ENCODE data around the gene PHKA1.

Gene PHKA1

DNA sequence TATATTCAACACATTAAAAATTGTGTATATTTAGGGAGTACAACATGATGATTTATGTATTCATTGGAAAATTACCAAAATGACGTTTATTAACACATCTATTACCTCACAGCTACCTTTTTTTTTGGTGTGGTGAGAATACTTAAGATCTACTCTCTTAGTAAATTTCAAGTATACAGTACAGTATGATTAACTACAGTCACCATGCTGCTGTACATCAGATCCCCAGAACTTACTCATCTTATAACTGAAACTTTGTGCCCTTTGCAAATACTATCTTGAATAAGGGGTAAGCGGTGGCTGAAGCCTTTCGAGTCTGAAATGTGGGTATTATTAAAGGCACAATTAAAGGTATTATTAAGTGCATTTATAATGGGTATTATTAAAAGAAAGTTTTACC, 976 bp downstream of the PHKA1 start:
- H3K4me3 ChIP-seq (ENCODE audit: low read depth in 1 of 5, low read length in 5 of 5) = peak overlapping the region in 2 of 5 donors; percentile 53 to 59
- peaks cover 0 to 2% (median 0%) of the 10 kb centered on the region in 5 donors for H3K27me3 ChIP-seq (ENCODE audit: control insufficient read depth in 5 of 5, insufficient read depth in 4 of 5, low read length in 5 of 5)
- H3K4me1 ChIP-seq (ENCODE audit: control insufficient read depth in 5 of 5, insufficient read depth in 5 of 5, low read length in 5 of 5) = peaks cover 0 to 12% (median 5%) of the 10 kb centered on the region in 5 donors
- H3K9ac ChIP-seq (ENCODE audit: low read length in 5 of 5) = peak overlapping the region in 1 of 5 donors; percentile 59
- no peaks in the 10 kb centered on the region for H3K9me3 ChIP-seq (ENCODE audit: control insufficient read depth in 5 of 5, low read length in 5 of 5)
- H3K27ac ChIP-seq (ENCODE audit: low read depth, low read length) = peak overlapping the region; percentile 32
- H3K36me3 ChIP-seq (ENCODE audit: control insufficient read depth in 5 of 5, insufficient read depth in 5 of 5, low read length in 5 of 5) = no peaks in the 10 kb centered on the region

DNA sequence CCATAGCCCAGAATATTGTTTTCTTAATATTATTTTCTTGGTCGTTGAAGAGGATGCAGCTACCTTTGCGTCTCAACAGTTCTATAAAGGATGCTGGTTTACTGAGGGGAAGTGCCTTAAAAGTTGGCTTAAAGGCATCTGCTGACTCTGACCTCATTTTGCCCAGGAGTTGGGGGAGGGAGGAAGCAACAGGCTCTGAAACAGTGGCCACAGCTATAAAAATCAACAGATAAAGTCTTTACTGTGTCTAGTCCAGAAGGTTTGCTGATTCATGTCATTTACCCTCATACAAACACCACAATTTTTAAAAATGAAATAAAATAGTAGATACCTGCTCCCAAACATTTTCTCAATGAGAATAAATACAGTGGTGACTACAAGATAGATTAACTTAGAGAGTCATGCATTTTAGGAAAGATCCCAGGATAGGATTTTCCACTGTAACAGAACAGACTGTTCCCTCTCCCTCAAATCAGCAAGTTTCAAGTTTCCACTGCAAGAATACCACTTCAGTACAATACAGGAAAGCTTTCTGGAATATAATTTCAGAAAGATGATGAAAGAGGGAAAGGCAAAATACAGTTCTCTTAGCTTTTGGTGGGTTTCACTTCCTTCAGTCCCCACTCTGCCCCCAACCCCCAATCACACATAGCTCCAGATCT, 1.9 kb downstream of the PHKA1 start:
- H3K4me1 ChIP-seq (ENCODE audit: control insufficient read depth in 5 of 5, insufficient read depth in 5 of 5, low read length in 5 of 5) = peaks cover 0 to 12% (median 5%) of the 10 kb centered on the region in 5 donors
- H3K36me3 ChIP-seq (ENCODE audit: control insufficient read depth in 5 of 5, insufficient read depth in 5 of 5, low read length in 5 of 5) = no peaks in the 10 kb centered on the region
- H3K27ac ChIP-seq (ENCODE audit: low read depth, low read length) = no peak overlapping the region
- H3K9me3 ChIP-seq (ENCODE audit: control insufficient read depth in 5 of 5, low read length in 5 of 5) = no peaks in the 10 kb centered on the region
- no peak overlapping the region for H3K9ac ChIP-seq (ENCODE audit: low read length in 5 of 5)
- H3K4me3 ChIP-seq (ENCODE audit: low read depth in 1 of 5, low read length in 5 of 5) = no peak overlapping the region
- H3K27me3 ChIP-seq (ENCODE audit: control insufficient read depth in 5 of 5, insufficient read depth in 4 of 5, low read length in 5 of 5) = peaks cover 0 to 2% (median 0%) of the 10 kb centered on the region in 5 donors

DNA sequence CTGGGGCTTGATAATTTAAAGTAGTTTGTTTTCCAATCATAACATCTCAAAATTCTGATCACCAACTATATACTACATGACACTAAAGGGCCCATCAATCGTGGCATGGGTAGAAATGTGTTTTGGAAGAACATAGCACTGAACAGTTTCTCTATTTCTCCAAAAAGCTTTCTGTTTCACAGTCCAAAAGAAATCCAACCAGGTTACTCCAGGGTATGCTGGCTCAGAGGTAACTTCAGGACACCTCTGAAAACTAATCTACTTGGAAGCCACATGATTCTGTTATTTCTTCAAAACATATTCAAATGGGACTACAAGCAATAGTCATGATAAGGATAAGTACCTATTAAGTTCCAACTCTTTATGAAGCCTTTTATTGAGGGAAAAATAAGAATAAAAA, 8.3 kb downstream of the PHKA1 start:
- peaks cover 0 to 5% (median 0%) of the 10 kb centered on the region in 5 donors for H3K9me3 ChIP-seq (ENCODE audit: control insufficient read depth in 5 of 5, low read length in 5 of 5)
- H3K4me3 ChIP-seq (ENCODE audit: low read depth in 1 of 5, low read length in 5 of 5) = no peak overlapping the region
- H3K36me3 ChIP-seq (ENCODE audit: control insufficient read depth in 5 of 5, insufficient read depth in 5 of 5, low read length in 5 of 5) = no peaks in the 10 kb centered on the region
- H3K27ac ChIP-seq (ENCODE audit: low read depth, low read length) = no peak overlapping the region
- no peaks in the 10 kb centered on the region for H3K27me3 ChIP-seq (ENCODE audit: control insufficient read depth in 5 of 5, insufficient read depth in 4 of 5, low read length in 5 of 5)
- H3K4me1 ChIP-seq (ENCODE audit: control insufficient read depth in 5 of 5, insufficient read depth in 5 of 5, low read length in 5 of 5) = no peaks in the 10 kb centered on the region
- H3K9ac ChIP-seq (ENCODE audit: low read length in 5 of 5) = peak overlapping the region in 1 of 5 donors; percentile 39

DNA sequence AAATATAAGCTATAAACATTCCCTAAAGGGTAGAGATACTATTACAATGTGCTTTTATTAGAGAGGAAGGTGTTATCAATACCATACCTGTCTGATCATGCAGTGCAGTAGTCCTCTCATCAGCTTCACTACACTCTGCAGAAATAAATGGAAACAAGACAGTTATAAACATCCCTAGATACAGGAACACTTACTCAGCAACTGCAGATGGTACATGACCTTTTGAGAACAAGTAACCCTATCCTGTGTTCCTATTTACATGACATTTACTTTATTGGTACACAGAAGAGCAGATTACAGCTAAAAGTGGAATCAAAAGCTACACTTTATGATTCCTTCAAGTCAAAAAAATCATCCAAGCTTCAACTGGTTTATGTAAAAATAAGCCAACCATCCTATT, 9.0 kb downstream of the PHKA1 start:
- Histone ChIP-seq H3K4me3 (ENCODE audit: low read depth in 1 of 5, low read length in 5 of 5) (no peak overlapping the region), H3K9ac (ENCODE audit: low read length in 5 of 5) (no peak overlapping the region), H3K27ac (ENCODE audit: low read depth, low read length) (no peak overlapping the region)

DNA sequence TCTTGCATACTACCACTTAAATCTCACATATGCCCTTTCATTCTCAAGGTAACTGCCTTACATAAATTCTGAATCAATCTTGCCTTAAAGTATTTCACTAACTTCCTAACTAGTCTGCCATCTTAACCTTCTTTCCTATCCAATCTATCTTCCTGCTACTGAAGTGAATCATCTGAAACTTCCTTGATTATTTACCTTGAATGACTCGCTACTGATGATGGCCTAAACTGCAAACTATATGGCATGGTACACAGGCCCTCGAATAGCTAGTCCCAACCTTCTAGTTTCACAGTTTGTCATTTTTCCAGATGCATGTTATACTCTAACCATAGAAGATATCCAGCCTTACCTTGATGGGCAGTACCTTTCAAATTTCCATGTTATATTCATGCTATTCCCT, 19.9 kb downstream of the PHKA1 start:
- Histone ChIP-seq H3K9me3 (ENCODE audit: control insufficient read depth in 5 of 5, low read length in 5 of 5) (no peaks in the 10 kb centered on the region), H3K9ac (ENCODE audit: low read length in 5 of 5) (no peak overlapping the region), H3K36me3 (ENCODE audit: control insufficient read depth in 5 of 5, insufficient read depth in 5 of 5, low read length in 5 of 5) (no peaks in the 10 kb centered on the region), H3K27ac (ENCODE audit: low read depth, low read length) (no peak overlapping the region), H3K4me3 (ENCODE audit: low read depth in 1 of 5, low read length in 5 of 5) (no peak overlapping the region), H3K4me1 (ENCODE audit: control insufficient read depth in 5 of 5, insufficient read depth in 5 of 5, low read length in 5 of 5) (peaks cover 0 to 5% (median 0%) of the 10 kb centered on the region in 5 donors), H3K27me3 (ENCODE audit: control insufficient read depth in 5 of 5, insufficient read depth in 4 of 5, low read length in 5 of 5) (no peaks in the 10 kb centered on the region)

More for the DNA sequence above, 9.0 kb downstream of the PHKA1 start:
- Histone ChIP-seq H3K4me1 (ENCODE audit: control insufficient read depth in 5 of 5, insufficient read depth in 5 of 5, low read length in 5 of 5) (no peaks in the 10 kb centered on the region), H3K27me3 (ENCODE audit: control insufficient read depth in 5 of 5, insufficient read depth in 4 of 5, low read length in 5 of 5) (no peaks in the 10 kb centered on the region), H3K36me3 (ENCODE audit: control insufficient read depth in 5 of 5, insufficient read depth in 5 of 5, low read length in 5 of 5) (no peaks in the 10 kb centered on the region), H3K9me3 (ENCODE audit: control insufficient read depth in 5 of 5, low read length in 5 of 5) (peaks cover 0 to 6% (median 0%) of the 10 kb centered on the region in 5 donors)

DNA sequence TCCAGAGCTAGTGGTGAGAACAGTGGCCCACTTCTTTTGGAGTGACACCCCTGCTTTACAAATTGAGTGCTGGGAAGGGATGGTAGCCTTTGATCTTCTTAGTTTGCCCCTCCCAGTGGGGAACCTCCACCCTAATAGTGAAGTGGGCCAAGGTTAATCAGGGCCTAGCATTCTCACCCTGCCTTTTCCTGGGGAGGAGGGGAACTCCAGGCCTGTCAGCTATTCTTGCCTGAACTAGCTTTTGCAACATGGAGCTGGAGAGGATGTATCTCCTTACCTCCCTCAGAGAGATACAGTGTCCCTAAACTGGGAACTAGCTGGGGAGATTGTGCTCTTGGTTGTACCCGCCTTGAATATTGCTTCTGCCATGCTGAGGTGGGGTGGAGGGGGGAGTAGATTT, 20.6 kb downstream of the PHKA1 start:
- H3K36me3 ChIP-seq (ENCODE audit: control insufficient read depth in 5 of 5, insufficient read depth in 5 of 5, low read length in 5 of 5) = no peaks in the 10 kb centered on the region
- H3K9ac ChIP-seq (ENCODE audit: low read length in 5 of 5) = no peak overlapping the region
- no peaks in the 10 kb centered on the region for H3K9me3 ChIP-seq (ENCODE audit: control insufficient read depth in 5 of 5, low read length in 5 of 5)
- H3K27ac ChIP-seq (ENCODE audit: low read depth, low read length) = no peak overlapping the region
- H3K4me1 ChIP-seq (ENCODE audit: control insufficient read depth in 5 of 5, insufficient read depth in 5 of 5, low read length in 5 of 5) = peaks cover 0 to 5% (median 0%) of the 10 kb centered on the region in 5 donors
- no peaks in the 10 kb centered on the region for H3K27me3 ChIP-seq (ENCODE audit: control insufficient read depth in 5 of 5, insufficient read depth in 4 of 5, low read length in 5 of 5)
- peak overlapping the region in 1 of 5 donors; percentile 9 for H3K4me3 ChIP-seq (ENCODE audit: low read depth in 1 of 5, low read length in 5 of 5)

DNA sequence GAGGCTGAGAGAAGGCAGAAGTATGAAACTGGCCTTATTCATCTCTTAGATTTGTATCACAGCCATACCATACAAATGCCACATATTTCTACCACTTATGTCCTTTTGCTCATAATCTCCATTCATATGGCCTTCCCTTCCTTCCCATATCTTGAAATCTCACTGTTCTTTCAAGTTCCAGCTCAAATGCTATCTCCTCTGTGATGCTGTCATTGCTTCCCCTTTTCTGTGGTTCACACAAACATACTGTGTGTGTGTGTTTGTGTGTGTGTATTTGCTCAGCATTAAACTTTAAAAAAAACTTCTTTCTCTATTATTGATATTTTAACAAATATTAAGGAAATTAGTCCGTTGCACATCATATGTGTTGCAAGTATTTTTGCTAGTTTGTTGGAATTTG, 26.7 kb downstream of the PHKA1 start:
- Histone ChIP-seq H3K4me1 (ENCODE audit: control insufficient read depth in 5 of 5, insufficient read depth in 5 of 5, low read length in 5 of 5) (no peaks in the 10 kb centered on the region), H3K4me3 (ENCODE audit: low read depth in 1 of 5, low read length in 5 of 5) (no peak overlapping the region), H3K27ac (ENCODE audit: low read depth, low read length) (no peak overlapping the region), H3K36me3 (ENCODE audit: control insufficient read depth in 5 of 5, insufficient read depth in 5 of 5, low read length in 5 of 5) (no peaks in the 10 kb centered on the region), H3K9ac (ENCODE audit: low read length in 5 of 5) (no peak overlapping the region), H3K9me3 (ENCODE audit: control insufficient read depth in 5 of 5, low read length in 5 of 5) (peaks cover 0 to 3% (median 0%) of the 10 kb centered on the region in 5 donors), H3K27me3 (ENCODE audit: control insufficient read depth in 5 of 5, insufficient read depth in 4 of 5, low read length in 5 of 5) (no peaks in the 10 kb centered on the region)

DNA sequence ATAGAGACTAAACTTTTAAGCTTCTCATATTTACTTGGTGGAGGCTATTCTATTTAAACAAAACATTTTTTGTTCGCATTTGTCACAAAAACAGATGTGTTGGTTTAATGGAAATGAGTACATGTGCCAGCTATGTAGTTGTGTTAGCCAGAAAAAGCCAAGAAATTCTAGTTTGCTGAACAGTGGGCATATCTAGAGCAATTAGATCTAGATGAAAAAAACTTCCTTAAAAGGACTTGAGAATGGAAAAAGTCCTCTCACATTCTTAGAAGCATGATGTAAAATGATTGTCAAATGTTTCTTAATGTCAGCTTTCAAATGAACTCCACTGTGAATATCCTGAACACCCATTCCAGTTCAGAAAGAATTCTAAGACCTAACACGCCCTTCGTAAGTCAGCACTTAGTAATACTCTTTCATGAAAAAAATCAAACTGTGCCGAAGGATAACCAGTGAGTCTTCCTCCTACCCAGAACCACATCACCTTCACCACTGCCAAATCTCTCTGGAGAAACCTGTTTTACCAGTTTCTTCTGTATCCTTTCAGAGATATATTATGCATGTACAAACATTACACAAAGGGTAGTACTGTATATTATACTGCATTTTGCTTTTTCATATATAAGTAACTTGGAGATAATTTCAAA, 28.2 kb downstream of the PHKA1 start:
- Histone ChIP-seq H3K9ac (ENCODE audit: low read length in 5 of 5) (no peak overlapping the region), H3K4me3 (ENCODE audit: low read depth in 1 of 5, low read length in 5 of 5) (no peak overlapping the region), H3K4me1 (ENCODE audit: control insufficient read depth in 5 of 5, insufficient read depth in 5 of 5, low read length in 5 of 5) (no peaks in the 10 kb centered on the region), H3K9me3 (ENCODE audit: control insufficient read depth in 5 of 5, low read length in 5 of 5) (peaks cover 0 to 3% (median 0%) of the 10 kb centered on the region in 5 donors), H3K36me3 (ENCODE audit: control insufficient read depth in 5 of 5, insufficient read depth in 5 of 5, low read length in 5 of 5) (no peaks in the 10 kb centered on the region), H3K27me3 (ENCODE audit: control insufficient read depth in 5 of 5, insufficient read depth in 4 of 5, low read length in 5 of 5) (no peaks in the 10 kb centered on the region), H3K27ac (ENCODE audit: low read depth, low read length) (no peak overlapping the region)

DNA sequence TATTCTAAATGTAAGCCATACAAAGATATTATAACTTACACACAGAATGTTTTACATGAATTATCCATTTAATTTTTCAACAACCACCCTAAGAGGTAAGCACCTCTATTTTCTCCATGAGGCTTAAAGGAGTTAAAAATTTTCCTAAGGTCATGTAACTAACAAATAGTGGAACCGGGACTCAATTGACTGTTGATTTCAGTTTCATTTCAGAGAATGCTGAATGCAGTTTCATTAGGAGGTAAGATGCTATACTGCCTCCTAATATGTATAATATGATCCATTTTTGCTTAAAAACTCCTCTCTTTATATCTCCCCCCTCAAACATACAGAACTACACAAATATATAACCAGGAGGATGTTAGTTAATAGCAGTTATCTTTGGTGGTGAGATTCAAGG, 29.1 kb downstream of the PHKA1 start:
- Histone ChIP-seq H3K4me3 (ENCODE audit: low read depth in 1 of 5, low read length in 5 of 5) (no peak overlapping the region), H3K9ac (ENCODE audit: low read length in 5 of 5) (no peak overlapping the region), H3K27me3 (ENCODE audit: control insufficient read depth in 5 of 5, insufficient read depth in 4 of 5, low read length in 5 of 5) (no peaks in the 10 kb centered on the region), H3K9me3 (ENCODE audit: control insufficient read depth in 5 of 5, low read length in 5 of 5) (peaks cover 0 to 3% (median 0%) of the 10 kb centered on the region in 5 donors), H3K36me3 (ENCODE audit: control insufficient read depth in 5 of 5, insufficient read depth in 5 of 5, low read length in 5 of 5) (no peaks in the 10 kb centered on the region), H3K27ac (ENCODE audit: low read depth, low read length) (no peak overlapping the region), H3K4me1 (ENCODE audit: control insufficient read depth in 5 of 5, insufficient read depth in 5 of 5, low read length in 5 of 5) (no peaks in the 10 kb centered on the region)

DNA sequence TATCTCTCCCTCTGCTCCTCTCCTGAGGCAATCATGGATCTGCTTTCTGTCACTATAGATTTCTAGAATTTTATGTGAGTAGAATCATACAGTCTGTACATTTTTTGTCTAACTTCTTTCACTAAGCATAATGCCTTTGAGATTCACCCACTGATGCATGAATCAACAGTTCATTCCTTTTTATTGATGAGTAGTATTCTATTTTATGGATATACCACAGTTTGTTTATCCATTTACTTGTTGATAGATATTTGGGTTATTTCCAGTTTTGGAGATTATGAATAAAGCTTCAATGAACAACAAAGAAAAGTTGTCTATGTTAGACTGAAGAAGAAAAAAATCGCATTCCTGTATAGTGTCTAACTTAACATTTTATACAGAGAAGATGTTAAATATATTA, 30.5 kb downstream of the PHKA1 start:
- peaks cover 0 to 7% (median 0%) of the 10 kb centered on the region in 5 donors for H3K9me3 ChIP-seq (ENCODE audit: control insufficient read depth in 5 of 5, low read length in 5 of 5)
- no peaks in the 10 kb centered on the region for H3K27me3 ChIP-seq (ENCODE audit: control insufficient read depth in 5 of 5, insufficient read depth in 4 of 5, low read length in 5 of 5)
- H3K4me3 ChIP-seq (ENCODE audit: low read depth in 1 of 5, low read length in 5 of 5) = no peak overlapping the region
- H3K27ac ChIP-seq (ENCODE audit: low read depth, low read length) = no peak overlapping the region
- H3K9ac ChIP-seq (ENCODE audit: low read length in 5 of 5) = no peak overlapping the region
- H3K4me1 ChIP-seq (ENCODE audit: control insufficient read depth in 5 of 5, insufficient read depth in 5 of 5, low read length in 5 of 5) = no peaks in the 10 kb centered on the region
- no peaks in the 10 kb centered on the region for H3K36me3 ChIP-seq (ENCODE audit: control insufficient read depth in 5 of 5, insufficient read depth in 5 of 5, low read length in 5 of 5)

All from subcutaneous abdominal adipose tissue (tissue), 5 donors.